Activated CD8-positive, alpha-beta memory T cell treated with anti-CD3 and anti-CD28 coated beads for 36 hours (primary cell): ENCODE measurements around the gene C9. TPM values are rescaled to one million over a fixed set of nuclear protein-coding genes. Genes with fewer than 3 reads are reported as not detected.
"Not testable (repeated sequence)": the region's sequence is repeated elsewhere in the genome, so short reads cannot be mapped to it uniquely, and the experiment has no call there.

Experiments used
- CTCF ChIA-PET: fragments of 350-600 bp; sonication (Branson Sonifier 250); formaldehyde crosslinking; loops from one replicate; lab custom pipeline; 2021; ENCODE audit warnings: antibody characterized with exemption; lab: Charles Lee
- POLR2A ChIA-PET: fragments of 350-600 bp; sonication (Branson Sonifier 250); formaldehyde crosslinking; loops from one replicate; lab custom pipeline; 2021; ENCODE audit warnings: antibody characterized with exemption; lab: Charles Lee
- total RNA-seq, 2 experiments: library from RNA; stranded (reverse); gene quantifications; one replicate each; pipeline ENCODE4 v1.2.3, GENCODE V29; 2021

The C9 gene
- total RNA-seq, 2 experiments from 2014 or later, result not detected

- POLR2A ChIA-PET, result no interaction called here
- CTCF ChIA-PET, result no interaction called here
These were observed 23.8 kb downstream of the C9 start for GRCh38 chr5:39340506-39340905.

- ChIA-PET CTCF (no interaction called here), POLR2A (no interaction called here)
These were observed 26.9 kb downstream of the C9 start for GRCh38 chr5:39337252-39337915.

- CTCF ChIA-PET, result not testable (repeated sequence)
These were observed 30.0 kb downstream of the C9 start for GRCh38 chr5:39334296-39334695.

DNA sequence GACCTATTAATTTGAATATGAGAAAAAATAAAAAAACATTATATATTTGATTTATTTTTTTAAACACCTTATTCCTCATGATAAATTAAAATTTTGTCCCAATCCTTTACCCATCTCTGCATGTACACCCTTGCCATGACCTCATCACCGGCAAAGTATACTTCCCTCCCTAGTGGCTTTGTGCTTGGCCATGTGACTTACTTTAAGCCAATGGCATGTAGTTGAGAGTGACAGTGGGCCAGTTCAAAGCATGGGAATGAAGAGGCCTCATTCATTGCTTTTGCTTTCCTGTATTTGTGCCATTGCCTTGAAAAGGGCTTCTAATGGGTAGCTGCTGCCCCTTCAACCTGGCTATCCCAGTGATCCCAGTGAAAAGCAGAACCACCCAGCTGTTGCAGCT, 31.2 kb downstream of the C9 start:
- ChIA-PET CTCF (no interaction called here), POLR2A (no interaction called here)

More at GRCh38 chr5:39334296-39334695, 30.0 kb downstream of the C9 start:
- POLR2A ChIA-PET, result not testable (repeated sequence)

DNA sequence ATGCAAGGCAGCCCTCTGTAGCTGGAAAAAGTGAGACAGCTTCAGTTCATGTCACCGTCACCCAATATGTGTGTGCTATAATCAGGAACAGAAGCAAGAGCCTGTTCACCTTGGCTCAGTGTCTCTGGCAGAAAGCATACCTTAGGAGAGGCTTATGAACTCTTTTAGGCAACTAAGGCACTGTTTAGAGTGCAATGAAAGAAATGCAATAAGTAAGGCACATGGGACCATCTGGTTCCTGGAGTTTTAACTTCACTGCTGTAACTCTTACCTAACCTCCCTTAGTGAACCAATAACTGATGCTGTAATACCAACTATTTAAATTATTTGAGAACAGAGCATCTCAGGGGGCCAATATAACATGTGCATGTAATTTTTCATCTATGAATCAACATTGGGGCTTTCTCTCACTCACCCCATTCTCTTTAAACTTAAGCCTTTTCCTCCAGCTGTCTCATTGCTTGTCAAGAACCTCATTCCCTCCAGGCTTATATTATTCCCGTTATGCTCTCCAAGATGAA, 32.4 kb downstream of the C9 start:
- ChIA-PET POLR2A (no interaction called here), CTCF (no interaction called here)

GRCh38 chr5:39328731-39329130, 35.6 kb downstream of the C9 start:
- ChIA-PET CTCF (no interaction called here), POLR2A (no interaction called here)

DNA sequence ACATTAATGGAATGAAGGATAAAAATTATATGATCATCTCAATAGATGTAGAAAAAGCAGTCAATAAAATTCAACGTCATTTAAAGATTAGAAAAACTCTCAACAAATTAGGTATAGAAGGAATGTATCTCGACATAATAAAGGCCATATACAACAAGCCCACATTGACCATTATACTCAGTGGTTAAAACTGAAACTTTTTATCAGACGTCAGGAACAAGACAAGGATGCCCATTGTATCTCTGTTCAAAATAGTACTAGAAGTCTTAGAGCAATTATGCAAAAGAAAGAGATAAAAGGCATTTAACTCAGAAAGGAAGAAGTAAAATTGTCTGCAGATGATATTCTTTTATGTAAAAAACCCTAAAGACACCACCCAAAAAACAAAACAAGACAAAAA, 40.8 kb downstream of the C9 start:
- POLR2A ChIA-PET, result no interaction called here
- CTCF ChIA-PET, result no interaction called here

DNA sequence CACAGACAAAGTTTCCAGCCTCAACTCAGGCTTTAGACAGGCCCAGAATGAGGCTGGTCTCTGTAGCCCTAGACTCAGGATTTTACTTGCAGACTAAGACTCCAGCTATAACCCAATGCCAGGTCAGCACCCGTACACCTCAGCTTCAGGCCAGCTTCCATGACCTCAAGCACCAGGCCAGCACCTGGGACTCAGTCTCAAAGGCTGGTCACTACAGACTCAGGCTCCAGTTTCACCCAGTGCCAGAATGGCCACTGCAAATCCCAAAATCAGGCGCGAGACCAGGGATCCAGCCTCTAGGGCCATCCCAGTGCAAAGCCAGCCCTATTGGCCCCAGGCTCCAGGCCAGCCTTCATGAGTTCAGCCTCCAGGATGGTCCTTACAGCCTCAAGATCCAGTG, 44.9 kb downstream of the C9 start:
- CTCF ChIA-PET, result no interaction called here

DNA sequence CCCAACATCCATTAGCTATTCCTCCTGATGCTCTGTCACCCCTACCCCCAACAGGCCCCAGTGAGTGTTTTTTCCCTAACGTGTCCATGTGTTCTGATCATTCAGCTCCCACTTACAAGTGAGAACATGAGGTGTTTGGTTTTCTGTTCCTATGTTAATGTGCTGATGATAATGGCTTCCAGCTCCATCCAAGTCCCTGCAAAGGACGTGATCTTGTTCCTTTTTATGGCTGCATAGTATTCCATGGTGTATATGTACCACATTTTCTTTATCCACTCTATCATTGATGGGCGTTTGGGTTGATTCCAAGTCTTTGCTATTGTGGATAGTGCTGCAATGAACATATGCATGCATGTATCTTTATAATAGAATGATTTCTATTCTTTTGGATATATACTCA, 47.8 kb downstream of the C9 start:
- POLR2A ChIA-PET, CTCF ChIA-PET: not testable (repeated sequence)

More for the DNA sequence above, 44.9 kb downstream of the C9 start:
- POLR2A ChIA-PET, result no interaction called here

DNA sequence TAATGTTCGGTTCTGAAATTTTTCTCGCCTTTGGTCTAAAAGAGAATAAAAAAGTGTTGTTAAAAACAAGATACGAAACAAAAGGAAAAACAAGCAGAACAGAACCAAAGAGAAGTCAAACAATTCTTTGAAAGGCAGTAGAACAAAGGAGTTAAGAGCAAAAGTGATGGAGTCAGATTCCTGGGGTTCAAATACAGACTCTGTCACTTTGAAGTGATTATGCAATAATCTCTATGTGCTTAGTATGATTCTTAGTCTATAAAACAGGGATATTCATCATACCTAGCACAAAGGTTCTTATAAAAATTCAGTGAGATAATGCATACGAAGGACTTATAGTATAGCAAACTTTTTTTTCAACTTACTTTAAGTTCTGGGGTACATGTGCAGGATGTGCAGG, 48.3 kb downstream of the C9 start:
- CTCF ChIA-PET, result no interaction called here
- POLR2A ChIA-PET, result no interaction called here

GRCh38 chr5:39314591-39314990, 49.7 kb downstream of the C9 start:
- POLR2A ChIA-PET, result no interaction called here
- CTCF ChIA-PET, result no interaction called here

- ChIA-PET CTCF (no interaction called here), POLR2A (no interaction called here)
These were observed 54.8 kb downstream of the C9 start for GRCh38 chr5:39309534-39309933.

DNA sequence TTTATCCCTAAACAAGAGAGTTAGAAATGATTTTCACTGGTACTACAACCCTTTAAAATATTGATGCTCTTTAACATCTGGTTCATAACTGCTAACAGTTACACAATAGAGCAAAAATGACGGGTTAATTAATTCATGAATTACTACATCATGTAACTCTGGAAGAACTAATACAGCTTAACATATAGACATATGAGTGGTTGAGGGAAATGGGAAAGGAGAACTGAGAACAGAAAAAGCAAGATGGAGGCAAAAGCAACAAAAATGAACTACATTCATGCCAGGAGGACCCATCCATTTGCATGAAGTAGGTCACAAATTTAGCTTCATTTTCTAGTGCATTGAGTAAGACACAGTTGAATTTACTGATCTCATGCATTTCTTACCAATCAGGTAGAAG, 61.8 kb downstream of the C9 start:
- CTCF ChIA-PET, result interaction anchor here (2.0 kb wide), 1 partner anchor 19 kb away, joined by 5 read pairs; no protein-coding TSS in a partner anchor

DNA sequence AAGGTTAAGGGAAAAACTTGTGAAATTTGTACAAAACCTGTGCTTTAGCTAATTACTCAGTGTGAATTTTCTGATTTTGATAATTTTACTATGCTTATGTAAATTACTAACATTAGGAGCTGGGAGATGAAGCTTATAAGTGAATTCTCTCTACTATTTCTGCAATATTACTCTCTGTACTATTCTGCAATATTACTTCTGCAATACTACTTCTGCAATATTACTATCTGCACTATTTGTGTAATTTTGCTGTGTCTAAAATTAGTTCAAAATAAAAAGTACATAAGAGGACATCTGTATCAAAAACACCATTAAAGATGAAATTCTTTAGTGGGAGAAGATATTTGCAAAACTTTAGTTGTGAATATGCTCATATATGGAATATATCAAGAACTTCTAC, 62.9 kb downstream of the C9 start:
- POLR2A ChIA-PET, result no interaction called here
- CTCF ChIA-PET, result no interaction called here

More for the DNA sequence above, 61.8 kb downstream of the C9 start:
- POLR2A ChIA-PET, result no interaction called here

DNA sequence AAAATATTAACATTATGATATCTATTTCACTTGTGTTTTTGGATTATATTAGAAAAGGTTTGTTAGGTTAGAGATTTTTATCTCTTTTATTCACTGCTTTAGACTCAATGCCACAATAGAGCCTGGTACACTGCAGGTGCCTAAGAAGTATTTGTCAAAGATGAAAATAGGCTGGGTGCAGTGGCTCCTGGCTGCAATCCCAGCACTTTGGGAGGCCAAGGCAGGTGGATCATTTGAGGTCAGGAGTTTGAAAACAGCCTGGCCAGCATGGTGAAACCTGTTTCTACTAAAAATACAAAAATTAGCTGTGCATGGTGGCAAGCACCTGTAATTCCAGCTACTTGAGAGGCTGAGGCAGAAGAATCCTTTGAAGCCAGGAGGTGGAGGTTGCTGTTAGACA, 64.3 kb downstream of the C9 start:
- CTCF ChIA-PET, result no interaction called here
- POLR2A ChIA-PET, result no interaction called here

DNA sequence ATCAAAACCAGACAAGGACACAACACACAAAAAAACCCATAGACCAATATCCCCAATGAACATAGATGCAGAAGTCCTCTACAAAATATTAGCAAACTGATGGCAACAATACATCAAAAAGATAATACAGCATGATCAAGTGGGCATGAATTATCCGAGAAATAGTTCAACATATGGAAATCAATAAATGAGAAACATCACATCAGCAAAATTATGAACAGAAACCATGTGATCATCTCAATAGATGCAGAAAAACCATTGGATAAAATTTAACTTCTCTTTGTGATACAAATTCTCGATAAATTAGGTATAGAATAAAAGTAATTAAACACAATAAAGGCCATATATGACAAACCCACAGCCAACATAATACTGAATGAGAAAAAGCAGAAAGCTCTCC, 69.6 kb downstream of the C9 start:
- POLR2A ChIA-PET, result no interaction called here
- CTCF ChIA-PET, result no interaction called here

DNA sequence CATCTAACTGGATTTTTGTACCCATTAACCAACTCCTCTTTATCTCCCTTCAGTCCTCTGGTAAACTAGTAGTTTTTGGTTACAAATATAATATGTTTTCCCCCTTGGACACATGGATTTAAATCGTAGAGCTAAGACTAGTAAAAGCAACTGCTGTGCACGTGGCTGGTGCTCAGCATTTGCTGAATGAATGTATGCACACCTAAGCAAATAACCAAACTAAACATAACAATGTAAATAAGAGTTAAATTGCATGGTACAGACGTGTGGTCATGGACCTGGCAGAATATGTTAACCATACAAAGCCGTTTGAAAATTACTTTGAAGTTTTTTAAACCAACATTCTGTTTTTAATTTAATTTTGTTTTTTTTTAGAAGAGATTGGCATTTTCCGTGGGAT, 79.7 kb downstream of the C9 start:
- CTCF ChIA-PET, result interaction anchor here (1.1 to 1.3 kb wide), 4 partner anchors 60 to 99 kb away, joined by 3 to 5 read pairs (median 3); no protein-coding TSS in a partner anchor
- POLR2A ChIA-PET, result no interaction called here

GRCh38 chr5:39283231-39283818, 81.0 kb downstream of the C9 start:
- ChIA-PET CTCF (interaction anchor here (0.6 to 3.9 kb wide), 22 partner anchors 9 to 314 kb away, joined by 3 to 51 read pairs (median 4); partner anchors contain the start of gene FYB1), POLR2A (interaction anchor here (1.1 kb wide), 1 partner anchor 66 kb away, joined by 4 read pairs; no protein-coding TSS in a partner anchor)

DNA sequence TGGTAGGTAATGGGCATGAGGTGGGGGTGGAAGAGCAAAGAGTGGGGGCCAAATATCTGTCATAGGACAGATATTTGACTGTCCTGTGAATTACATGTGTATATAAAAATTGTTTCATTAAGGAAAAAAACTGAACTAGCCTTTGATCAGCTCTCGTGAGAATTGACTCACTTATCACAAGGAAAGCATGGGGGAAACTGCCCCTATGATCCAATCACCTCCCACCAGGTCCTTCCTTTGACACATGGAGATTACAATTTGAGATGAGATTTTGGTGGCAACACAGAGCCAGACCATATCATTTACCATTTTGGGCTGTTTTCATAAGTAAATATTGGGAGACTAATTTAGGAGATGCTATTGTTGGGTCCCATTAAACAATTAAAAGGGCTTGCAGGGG, 81.7 kb downstream of the C9 start:
- ChIA-PET POLR2A (interaction anchor here (1.0 to 1.1 kb wide), 2 partner anchors 64 to 65 kb away, joined by 3 to 4 read pairs; no protein-coding TSS in a partner anchor), CTCF (interaction anchor here (1.1 to 3.9 kb wide), 12 partner anchors 8 to 163 kb away, joined by 3 to 51 read pairs (median 4); partner anchors contain the start of gene FYB1)

GRCh38 chr5:39275865-39276264, 88.4 kb downstream of the C9 start:
- CTCF ChIA-PET, result not testable (repeated sequence)

More at GRCh38 chr5:39275865-39276264, 88.4 kb downstream of the C9 start:
- POLR2A ChIA-PET, result not testable (repeated sequence)
